HepG2 (cell line): Measurements from ENCODE around the gene TADA3. TPM values are rescaled to one million over a fixed set of nuclear protein-coding genes. Genes with fewer than 3 reads are reported as not detected.

ENCODE experiments used
- BRCA1 ChIP-seq: sonication (generic); formaldehyde crosslinking; IDR thresholded peaks from 2 replicates; pipeline ENCODE4 v1.4.0; 2020; ENCODE audit warnings: missing genetic modification reagents
- CBX1 ChIP-seq: IDR thresholded peaks from one replicate; pipeline ENCODE4 v1.6.1; 2016; ENCODE audit warnings: antibody characterized with exemption, low read depth
- IRF2 ChIP-seq: IDR thresholded peaks from 2 replicates; pipeline ENCODE4 v1.6.1; 2018; ENCODE audit warnings: missing genetic modification reagents, missing compliant biosample characterization
- JUND ChIP-seq: sonication (generic); formaldehyde crosslinking; IDR thresholded peaks from 2 replicates; pipeline ENCODE4 v1.8.0; 2022; ENCODE audit warnings: mild to moderate bottlenecking, missing genetic modification reagents
- MEIS1 ChIP-seq: sonication (generic); formaldehyde crosslinking; IDR thresholded peaks from 2 replicates; pipeline ENCODE4 v1.9.0; 2021; ENCODE audit warnings: mild to moderate bottlenecking, missing genetic modification reagents, moderate library complexity, borderline replicate concordance
- REL ChIP-seq: sonication (generic); formaldehyde crosslinking; conservative IDR thresholded peaks from 2 replicates; pipeline ENCODE4 v1.8.0; 2022; ENCODE audit warnings: mild to moderate bottlenecking, missing genetic modification reagents, moderate library complexity
- SRSF1 ChIP-seq: fragments of 200-400 bp; formaldehyde crosslinking; optimal IDR thresholded peaks from 2 replicates; pipeline ENCODE3; 2017; ENCODE audit warnings: mild to moderate bottlenecking, low read depth, low read length, moderate library complexity
- TARDBP ChIP-seq: sonication (generic); formaldehyde crosslinking; IDR thresholded peaks from 2 replicates; pipeline ENCODE4 v1.8.0; 2022; ENCODE audit warnings: mild to moderate bottlenecking, missing genetic modification reagents
- U2AF1 ChIP-seq: fragments of 200-400 bp; formaldehyde crosslinking; optimal IDR thresholded peaks from 2 replicates; pipeline ENCODE3; 2017; ENCODE audit warnings: mild to moderate bottlenecking, low read depth, low read length
- YY1 ChIP-seq: IDR thresholded peaks from 2 replicates; pipeline ENCODE4 v1.6.1; 2011; ENCODE audit warnings: low read length, low read depth, moderate library complexity, mild to moderate bottlenecking; ENCODE audit not compliant: insufficient read depth, insufficient replicate concordance
- ZBTB8A ChIP-seq: sonication (generic); formaldehyde crosslinking; IDR thresholded peaks from 2 replicates; pipeline ENCODE4 v1.4.0; 2020; ENCODE audit warnings: mild to moderate bottlenecking, low read depth, missing genetic modification reagents, borderline replicate concordance
- ZNF143 ChIP-seq: sonication (generic); formaldehyde crosslinking; IDR thresholded peaks from 2 replicates; pipeline ENCODE4 v1.4.0; 2020; ENCODE audit warnings: missing genetic modification reagents
- ZNF232 ChIP-seq: sonication (generic); formaldehyde crosslinking; IDR thresholded peaks from 2 replicates; pipeline ENCODE4 v1.4.0; 2020; ENCODE audit warnings: missing genetic modification reagents, borderline replicate concordance
- ZNF282 ChIP-seq: fragments of 450-650 bp; IDR thresholded peaks from 2 replicates; pipeline ENCODE4 v1.6.1; 2018; ENCODE audit not compliant: partially characterized antibody
- ZNF563 ChIP-seq: sonication (generic); formaldehyde crosslinking; IDR thresholded peaks from 2 replicates; pipeline ENCODE4 v1.8.0; 2022; ENCODE audit warnings: mild to moderate bottlenecking, moderate library complexity, missing genetic modification reagents
- polyA plus RNA-seq, 8 experiments: library from polyadenylated mRNA; depleted of rRNA in 3 of 8; stranded (reverse) in 7 of 8; unstranded in 1 of 8; fragments of >200 nt; fragmentation: Illumina TruSeq in 4 of 8; extraction: Trizol in 4 of 8; gene quantifications; 2 replicates each; pipeline versions ENCODE4 v1.2.1 to v1.2.3, GENCODE V29; 2011 to 2016; ENCODE audit warnings: low read depth in 4 of 8, missing spikeins in 1 of 8, mixed read lengths in 1 of 8; ENCODE audit not compliant: insufficient read depth in 1 of 8
- total RNA-seq, 5 experiments: library from RNA; depleted of rRNA; stranded (reverse); fragments of >200 nt; fragmentation: Illumina TruSeq; extraction: Trizol; gene quantifications; 2 replicates each; pipeline ENCODE4 v1.2.3, GENCODE V29; 2016; ENCODE audit warnings: low read depth in 1 of 5
- TF ChIP-seq, protein P1 (sequence below): sonication (generic); formaldehyde crosslinking; IDR thresholded peaks from 2 replicates; pipeline ENCODE4 v1.5.1; 2020; ENCODE audit warnings: mild to moderate bottlenecking, missing genetic modification reagents, borderline replicate concordance
- TF ChIP-seq, protein P2 (sequence below): sonication (generic); formaldehyde crosslinking; IDR thresholded peaks from 2 replicates; pipeline ENCODE4 v1.5.0; 2020; ENCODE audit warnings: missing genetic modification reagents
- TF ChIP-seq, protein P3 (sequence below): sonication (generic); formaldehyde crosslinking; IDR thresholded peaks from 2 replicates; pipeline ENCODE4 v1.8.0; 2022; ENCODE audit warnings: mild to moderate bottlenecking, missing genetic modification reagents, moderate library complexity
- TF ChIP-seq, protein P4 (sequence below): IDR thresholded peaks from 2 replicates; pipeline ENCODE4 v1.6.1; 2016; ENCODE audit warnings: low read depth

Gene TADA3
- total and polyA plus RNA-seq, 2 of the 13 experiments (the other 11 are each of a cell fraction or from before 2014, with no cell fraction given) = 32.1 to 37.1 TPM

DNA sequence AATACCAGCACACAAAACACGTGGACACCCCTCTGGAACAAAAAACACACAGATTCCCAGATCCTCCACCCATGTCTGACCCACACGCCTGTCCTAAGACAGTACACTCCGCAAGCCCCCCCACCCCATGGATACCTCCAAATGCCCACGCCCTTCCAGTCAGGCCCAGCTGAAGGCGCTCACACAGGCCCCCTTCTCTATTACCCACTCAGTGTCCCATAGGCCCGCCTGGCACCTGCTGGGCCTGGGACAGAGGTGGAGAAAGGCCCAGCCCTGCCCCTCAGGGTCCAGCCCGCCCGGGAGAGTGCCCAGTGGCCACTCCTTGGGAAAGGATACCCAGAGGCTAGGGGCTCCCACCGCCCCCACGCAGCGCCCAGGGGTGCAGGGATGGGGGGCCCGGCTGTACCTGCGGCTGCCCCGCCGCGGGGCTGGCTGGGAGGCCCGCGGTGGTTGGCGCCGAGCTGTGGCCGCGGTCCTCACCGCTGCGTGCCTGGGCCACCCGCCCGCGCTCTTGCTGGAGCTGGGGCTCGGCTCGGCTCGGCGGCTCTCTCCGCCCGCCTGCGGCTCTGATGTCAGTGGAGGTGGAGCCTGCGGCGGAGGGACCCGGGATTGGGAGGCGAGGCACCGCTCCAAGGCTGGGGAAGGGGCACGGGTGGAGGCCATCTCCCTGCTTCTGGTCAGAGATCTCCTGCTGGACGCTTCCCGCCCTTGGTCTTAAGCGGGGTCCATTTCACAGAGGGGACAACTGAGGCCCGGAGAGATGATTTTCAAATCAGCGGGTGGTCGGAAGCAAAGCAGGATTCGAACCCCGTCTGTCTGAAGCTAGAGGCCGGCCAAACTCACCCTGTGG, 22.6 kb downstream of the TADA3 start, which contains the start of gene CAMK1 (continued):
- TF ChIP-seq, protein P1, sequence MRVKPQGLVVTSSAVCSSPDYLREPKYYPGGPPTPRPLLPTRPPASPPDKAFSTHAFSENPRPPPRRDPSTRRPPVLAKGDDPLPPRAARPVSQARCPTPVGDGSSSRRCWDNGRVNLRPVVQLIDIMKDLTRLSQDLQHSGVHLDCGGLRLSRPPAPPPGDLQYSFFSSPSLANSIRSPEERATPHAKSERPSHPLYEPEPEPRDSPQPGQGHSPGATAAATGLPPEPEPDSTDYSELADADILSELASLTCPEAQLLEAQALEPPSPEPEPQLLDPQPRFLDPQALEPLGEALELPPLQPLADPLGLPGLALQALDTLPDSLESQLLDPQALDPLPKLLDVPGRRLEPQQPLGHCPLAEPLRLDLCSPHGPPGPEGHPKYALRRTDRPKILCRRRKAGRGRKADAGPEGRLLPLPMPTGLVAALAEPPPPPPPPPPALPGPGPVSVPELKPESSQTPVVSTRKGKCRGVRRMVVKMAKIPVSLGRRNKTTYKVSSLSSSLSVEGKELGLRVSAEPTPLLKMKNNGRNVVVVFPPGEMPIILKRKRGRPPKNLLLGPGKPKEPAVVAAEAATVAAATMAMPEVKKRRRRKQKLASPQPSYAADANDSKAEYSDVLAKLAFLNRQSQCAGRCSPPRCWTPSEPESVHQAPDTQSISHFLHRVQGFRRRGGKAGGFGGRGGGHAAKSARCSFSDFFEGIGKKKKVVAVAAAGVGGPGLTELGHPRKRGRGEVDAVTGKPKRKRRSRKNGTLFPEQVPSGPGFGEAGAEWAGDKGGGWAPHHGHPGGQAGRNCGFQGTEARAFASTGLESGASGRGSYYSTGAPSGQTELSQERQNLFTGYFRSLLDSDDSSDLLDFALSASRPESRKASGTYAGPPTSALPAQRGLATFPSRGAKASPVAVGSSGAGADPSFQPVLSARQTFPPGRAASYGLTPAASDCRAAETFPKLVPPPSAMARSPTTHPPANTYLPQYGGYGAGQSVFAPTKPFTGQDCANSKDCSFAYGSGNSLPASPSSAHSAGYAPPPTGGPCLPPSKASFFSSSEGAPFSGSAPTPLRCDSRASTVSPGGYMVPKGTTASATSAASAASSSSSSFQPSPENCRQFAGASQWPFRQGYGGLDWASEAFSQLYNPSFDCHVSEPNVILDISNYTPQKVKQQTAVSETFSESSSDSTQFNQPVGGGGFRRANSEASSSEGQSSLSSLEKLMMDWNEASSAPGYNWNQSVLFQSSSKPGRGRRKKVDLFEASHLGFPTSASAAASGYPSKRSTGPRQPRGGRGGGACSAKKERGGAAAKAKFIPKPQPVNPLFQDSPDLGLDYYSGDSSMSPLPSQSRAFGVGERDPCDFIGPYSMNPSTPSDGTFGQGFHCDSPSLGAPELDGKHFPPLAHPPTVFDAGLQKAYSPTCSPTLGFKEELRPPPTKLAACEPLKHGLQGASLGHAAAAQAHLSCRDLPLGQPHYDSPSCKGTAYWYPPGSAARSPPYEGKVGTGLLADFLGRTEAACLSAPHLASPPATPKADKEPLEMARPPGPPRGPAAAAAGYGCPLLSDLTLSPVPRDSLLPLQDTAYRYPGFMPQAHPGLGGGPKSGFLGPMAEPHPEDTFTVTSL = no peak
- TF ChIP-seq ZNF232 (CRISPR knock-in tag) = no peak
- TF ChIP-seq IRF2 = no peak
- no peak for TF ChIP-seq JUND (CRISPR knock-in tag)
- TF ChIP-seq, protein P2, sequence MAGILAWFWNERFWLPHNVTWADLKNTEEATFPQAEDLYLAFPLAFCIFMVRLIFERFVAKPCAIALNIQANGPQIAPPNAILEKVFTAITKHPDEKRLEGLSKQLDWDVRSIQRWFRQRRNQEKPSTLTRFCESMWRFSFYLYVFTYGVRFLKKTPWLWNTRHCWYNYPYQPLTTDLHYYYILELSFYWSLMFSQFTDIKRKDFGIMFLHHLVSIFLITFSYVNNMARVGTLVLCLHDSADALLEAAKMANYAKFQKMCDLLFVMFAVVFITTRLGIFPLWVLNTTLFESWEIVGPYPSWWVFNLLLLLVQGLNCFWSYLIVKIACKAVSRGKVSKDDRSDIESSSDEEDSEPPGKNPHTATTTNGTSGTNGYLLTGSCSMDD (CRISPR knock-in tag) = no peak
- no peak for TF ChIP-seq U2AF1
- TF ChIP-seq, protein P3, sequence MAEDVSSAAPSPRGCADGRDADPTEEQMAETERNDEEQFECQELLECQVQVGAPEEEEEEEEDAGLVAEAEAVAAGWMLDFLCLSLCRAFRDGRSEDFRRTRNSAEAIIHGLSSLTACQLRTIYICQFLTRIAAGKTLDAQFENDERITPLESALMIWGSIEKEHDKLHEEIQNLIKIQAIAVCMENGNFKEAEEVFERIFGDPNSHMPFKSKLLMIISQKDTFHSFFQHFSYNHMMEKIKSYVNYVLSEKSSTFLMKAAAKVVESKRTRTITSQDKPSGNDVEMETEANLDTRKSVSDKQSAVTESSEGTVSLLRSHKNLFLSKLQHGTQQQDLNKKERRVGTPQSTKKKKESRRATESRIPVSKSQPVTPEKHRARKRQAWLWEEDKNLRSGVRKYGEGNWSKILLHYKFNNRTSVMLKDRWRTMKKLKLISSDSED (CRISPR knock-in tag) = no peak
- TF ChIP-seq ZBTB8A (CRISPR knock-in tag) = no peak
- no peak for TF ChIP-seq MEIS1 (CRISPR knock-in tag)
- TF ChIP-seq REL = no peak
- TF ChIP-seq ZNF282 = no peak
- no peak for TF ChIP-seq YY1
- peak; percentile 23 for TF ChIP-seq CBX1
- no peak for TF ChIP-seq BRCA1 (CRISPR knock-in tag)
- TF ChIP-seq, protein P4, sequence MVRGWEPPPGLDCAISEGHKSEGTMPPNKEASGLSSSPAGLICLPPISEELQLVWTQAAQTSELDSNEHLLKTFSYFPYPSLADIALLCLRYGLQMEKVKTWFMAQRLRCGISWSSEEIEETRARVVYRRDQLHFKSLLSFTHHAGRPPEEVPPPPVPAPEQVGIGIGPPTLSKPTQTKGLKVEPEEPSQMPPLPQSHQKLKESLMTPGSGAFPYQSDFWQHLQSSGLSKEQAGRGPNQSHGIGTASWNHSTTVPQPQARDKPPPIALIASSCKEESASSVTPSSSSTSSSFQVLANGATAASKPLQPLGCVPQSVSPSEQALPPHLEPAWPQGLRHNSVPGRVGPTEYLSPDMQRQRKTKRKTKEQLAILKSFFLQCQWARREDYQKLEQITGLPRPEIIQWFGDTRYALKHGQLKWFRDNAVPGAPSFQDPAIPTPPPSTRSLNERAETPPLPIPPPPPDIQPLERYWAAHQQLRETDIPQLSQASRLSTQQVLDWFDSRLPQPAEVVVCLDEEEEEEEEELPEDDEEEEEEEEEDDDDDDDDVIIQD (CRISPR knock-in tag) = no peak
- TF ChIP-seq SRSF1 = peak; percentile 29
- TF ChIP-seq ZNF563 (CRISPR knock-in tag) = peak; percentile 82
- TF ChIP-seq ZNF143 = no peak
- TF ChIP-seq TARDBP = 0 out of 2 replicates have a peak, but pooled peaks have one; percentile 21
